Esophagus muscularis mucosa (tissue), 3 donors: ENCODE data around the gene BMPR1B.

Experiments used
- EP300 ChIP-seq: sonication (generic); formaldehyde crosslinking; IDR thresholded peaks from one replicate; pipeline ENCODE4 v1.6.1; 2017; ENCODE audit warnings: antibody characterized with exemption
- POLR2A ChIP-seq: fragments of 450-650 bp; IDR thresholded peaks from one replicate; pipeline ENCODE4 v1.6.1; 2017; ENCODE audit warnings: antibody characterized with exemption, moderate library complexity, mild to moderate bottlenecking, low read depth
- POLR2AphosphoS5 ChIP-seq, 2 donors: sonication (generic); formaldehyde crosslinking; IDR thresholded peaks; one replicate each; pipeline ENCODE4 v1.6.1; 2017; ENCODE audit warnings: antibody characterized with exemption in 2 of 2

DNA sequence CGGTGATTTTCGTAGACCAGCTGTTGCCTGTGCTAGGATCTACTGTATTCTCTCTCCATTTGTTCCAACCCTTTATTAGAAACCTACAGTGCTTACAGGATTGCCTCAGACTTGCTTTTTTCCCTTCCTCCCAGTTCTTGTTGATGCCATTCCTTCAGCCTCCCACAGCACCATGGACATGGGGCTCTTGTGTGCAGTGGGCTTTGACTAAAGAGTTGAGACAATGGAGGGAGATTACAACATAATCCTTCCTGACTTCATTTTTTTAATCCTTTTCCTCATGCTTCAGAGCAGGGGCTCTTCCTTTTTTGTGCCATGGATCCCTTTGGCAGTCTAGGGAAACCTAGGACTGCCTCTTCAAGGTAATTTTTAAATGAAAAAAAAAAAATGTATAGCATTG lies 92.1 kb downstream of the BMPR1B start:
- TF ChIP-seq POLR2A (no peak), POLR2AphosphoS5 (IDR thresholded peaks at IDR 0.05) (no peak), EP300 (no peak)
